SJCRH30 (cell line): Measurements from ENCODE around the gene EFR3B. TPM values are rescaled to one million over a fixed set of nuclear protein-coding genes. Genes with fewer than 3 reads are reported as not detected.
"Not testable (repeated sequence)": the region's sequence is repeated elsewhere in the genome, so short reads cannot be mapped to it uniquely, and the experiment has no call there.

Experiments used
- DNase-seq, 2 experiments: peaks; one replicate each; pipeline ENCODE4 v3.0.0-alpha.2; 2015 to 2020
- H3K27ac ChIP-seq: fragments of 250-450 bp; sonication (Bioruptor Pico); 2 replicates; pipeline ENCODE4 v1.5.1; 2020; ENCODE audit warnings: mild to moderate bottlenecking, moderate library complexity
- H3K27me3 ChIP-seq: fragments of 250-450 bp; sonication (Bioruptor Pico); 2 replicates; pipeline ENCODE4 v1.5.1; 2020; ENCODE audit warnings: mild to moderate bottlenecking, moderate library complexity
- H3K36me3 ChIP-seq: fragments of 250-450 bp; sonication (Bioruptor Pico); 2 replicates; pipeline ENCODE4 v1.5.1; 2020; ENCODE audit warnings: mild to moderate bottlenecking, moderate library complexity
- H3K4me1 ChIP-seq: fragments of 250-450 bp; sonication (Bioruptor Pico); 2 replicates; pipeline ENCODE4 v1.5.1; 2020; ENCODE audit warnings: mild to moderate bottlenecking, moderate library complexity
- H3K4me3 ChIP-seq: fragments of 250-450 bp; sonication (Bioruptor Pico); 2 replicates; pipeline ENCODE4 v1.5.1; 2020; ENCODE audit warnings: mild to moderate bottlenecking, moderate library complexity
- H3K9me3 ChIP-seq: fragments of 250-450 bp; sonication (Bioruptor Pico); replicated peaks from 2 replicates; pipeline ENCODE4 v1.5.1; 2020; ENCODE audit warnings: mild to moderate bottlenecking, moderate library complexity
- total RNA-seq: library from RNA; depleted of rRNA; stranded (reverse); fragments of >200 nt; shearing (Covaris generic); gene quantifications from 2 replicates; pipeline ENCODE4 v1.2.3, GENCODE V29; 2014

EFR3B gene
- total RNA-seq, 1 experiment from 2014 or later, result 4.2 TPM

DNA sequence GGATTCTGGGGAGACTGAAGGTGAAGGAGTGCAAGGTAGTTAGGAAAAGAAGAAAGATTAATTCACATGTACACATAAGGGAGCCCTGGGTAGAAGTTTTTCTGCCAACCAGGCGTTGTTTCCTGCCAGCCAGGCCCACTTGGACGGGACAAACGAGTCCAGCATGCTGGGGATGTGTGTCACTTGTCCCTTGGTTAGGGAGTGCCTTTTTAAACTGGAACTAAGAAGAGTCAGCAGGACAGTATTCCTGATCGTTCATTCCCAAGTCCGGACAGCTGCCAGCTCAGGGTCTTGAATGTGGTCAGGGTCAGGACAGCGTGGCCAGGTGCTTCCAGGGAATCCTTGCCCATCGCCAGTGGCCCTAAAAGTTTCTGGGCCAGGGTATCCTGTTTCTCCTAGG is 83.3 kb downstream of the EFR3B start:
- no peaks in the 10 kb centered on the region for H3K27me3 ChIP-seq
- no peak overlapping the region for H3K4me3 ChIP-seq
- DNase-seq, result peak in 1 of 2 experiments; percentile 22
- no peak overlapping the region for H3K27ac ChIP-seq
- no peaks in the 10 kb centered on the region for H3K36me3 ChIP-seq
- no peaks in the 10 kb centered on the region for H3K9me3 ChIP-seq
- H3K4me1 ChIP-seq, result no peaks in the 10 kb centered on the region

DNA sequence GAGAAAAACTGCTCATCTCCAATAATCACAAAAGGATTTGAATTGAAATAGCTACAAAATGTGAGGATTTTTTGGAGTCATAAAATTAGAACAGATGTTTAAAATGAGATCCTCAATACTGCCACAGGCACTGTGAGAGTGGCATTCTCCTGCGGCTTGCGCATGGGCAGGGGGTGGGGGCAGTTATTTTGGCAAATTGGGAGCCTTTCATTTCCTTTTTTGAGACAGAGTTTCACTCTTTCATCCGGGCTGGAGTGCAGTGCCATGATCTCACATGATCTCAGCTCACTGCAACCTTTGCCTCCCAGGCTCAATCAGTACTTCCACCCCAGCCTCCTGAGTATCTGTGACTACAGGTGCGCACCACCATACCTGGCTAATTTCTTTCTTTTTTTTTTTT is 84.1 kb downstream of the EFR3B start:
- Histone ChIP-seq H3K9me3 (no peaks in the 10 kb centered on the region), H3K27me3 (no peaks in the 10 kb centered on the region), H3K4me1 (no peaks in the 10 kb centered on the region), H3K36me3 (no peaks in the 10 kb centered on the region), H3K4me3 (no peak overlapping the region), H3K27ac (no peak overlapping the region)
- no peak for DNase-seq

GRCh38 chr2:25127071-25127470 is 85.2 kb downstream of the EFR3B start:
- not testable (repeated sequence) for H3K4me3 ChIP-seq, H3K4me1 ChIP-seq, H3K36me3 ChIP-seq, H3K27me3 ChIP-seq, DNase-seq, H3K9me3 ChIP-seq, H3K27ac ChIP-seq

- Histone ChIP-seq H3K36me3 (no peaks in the 10 kb centered on the region), H3K27ac (no peak overlapping the region), H3K27me3 (no peaks in the 10 kb centered on the region), H3K4me3 (no peak overlapping the region), H3K9me3 (no peaks in the 10 kb centered on the region), H3K4me1 (no peaks in the 10 kb centered on the region)
- DNase-seq, result no peak
Observed at GRCh38 chr2:25127646-25128045, 85.8 kb downstream of the EFR3B start.

GRCh38 chr2:25129901-25130520 is 88.1 kb downstream of the EFR3B start:
- Histone ChIP-seq H3K27ac (no peak overlapping the region), H3K27me3 (no peaks in the 10 kb centered on the region), H3K4me3 (no peak overlapping the region), H3K36me3 (no peaks in the 10 kb centered on the region), H3K4me1 (no peaks in the 10 kb centered on the region), H3K9me3 (no peaks in the 10 kb centered on the region)
- no peak for DNase-seq

DNA sequence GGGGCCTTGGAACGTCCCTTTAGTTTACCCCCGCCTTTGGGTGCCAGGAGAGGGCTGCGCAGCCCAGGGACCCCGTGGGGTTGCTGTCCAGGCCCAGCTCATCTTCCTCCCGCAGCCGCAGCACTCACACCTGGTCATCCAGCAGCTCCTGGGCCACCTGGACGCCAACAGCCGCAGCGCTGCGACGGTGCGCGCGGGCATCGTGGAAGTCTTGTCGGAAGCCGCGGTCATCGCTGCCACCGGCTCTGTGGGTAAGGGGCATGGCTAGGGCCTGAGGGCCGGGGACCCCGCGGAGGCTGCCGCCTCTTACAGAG is 89.3 kb downstream of the EFR3B start:
- no peak overlapping the region for H3K27ac ChIP-seq
- no peaks in the 10 kb centered on the region for H3K27me3 ChIP-seq
- H3K36me3 ChIP-seq, result no peaks in the 10 kb centered on the region
- no peaks in the 10 kb centered on the region for H3K4me1 ChIP-seq
- no peak overlapping the region for H3K4me3 ChIP-seq
- DNase-seq, result no peak
- H3K9me3 ChIP-seq, result no peaks in the 10 kb centered on the region

- H3K27ac ChIP-seq, result no peak overlapping the region
- no peaks in the 10 kb centered on the region for H3K27me3 ChIP-seq
- no peak overlapping the region for H3K4me3 ChIP-seq
Observed at GRCh38 chr2:25131567-25132298, 89.9 kb downstream of the EFR3B start.

DNA sequence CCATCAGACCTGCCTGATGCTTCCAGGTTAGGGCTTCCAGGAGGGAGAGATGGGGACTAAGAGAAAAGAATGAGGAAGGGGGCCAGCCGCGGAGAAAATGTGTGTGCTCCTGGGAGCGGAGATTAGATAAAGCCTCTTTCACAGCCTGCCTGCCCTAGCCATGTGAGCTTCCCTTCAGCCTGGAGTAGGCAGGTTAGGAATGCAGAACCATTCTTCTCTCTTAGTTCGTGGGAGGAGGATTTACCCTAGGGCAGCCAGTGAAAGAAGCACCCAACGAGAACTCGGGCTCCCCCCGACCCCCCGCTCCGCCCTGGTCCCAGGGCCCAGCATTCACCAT is 90.4 kb downstream of the EFR3B start:
- Histone ChIP-seq H3K27ac (no peak overlapping the region), H3K4me1 (no peaks in the 10 kb centered on the region), H3K36me3 (no peaks in the 10 kb centered on the region), H3K27me3 (no peaks in the 10 kb centered on the region), H3K9me3 (no peaks in the 10 kb centered on the region), H3K4me3 (no peak overlapping the region)
- DNase-seq, result no peak

More at GRCh38 chr2:25131567-25132298, 89.9 kb downstream of the EFR3B start:
- no peaks in the 10 kb centered on the region for H3K4me1 ChIP-seq
- no peaks in the 10 kb centered on the region for H3K36me3 ChIP-seq
- DNase-seq, result no peak
- no peaks in the 10 kb centered on the region for H3K9me3 ChIP-seq

DNA sequence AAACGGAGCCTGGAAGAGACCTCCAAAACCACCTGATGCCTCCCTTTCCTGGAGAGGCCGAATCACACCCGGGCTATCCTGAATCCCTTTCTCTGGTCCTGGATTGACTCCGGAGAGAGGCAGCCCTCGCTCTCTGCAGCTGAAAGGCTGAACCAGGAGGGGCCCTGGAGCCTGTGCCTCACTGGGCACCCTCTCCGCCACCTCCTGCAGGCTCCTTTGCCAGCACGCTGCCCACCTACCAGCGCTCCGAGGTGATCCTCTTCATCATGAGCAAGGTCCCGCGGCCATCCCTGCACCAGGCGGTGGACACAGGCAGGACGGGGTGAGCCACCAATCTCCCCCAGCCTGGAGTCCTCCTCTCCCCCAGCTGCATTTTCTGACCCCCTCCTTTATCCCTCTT is 90.8 kb downstream of the EFR3B start:
- no peaks in the 10 kb centered on the region for H3K9me3 ChIP-seq
- no peak overlapping the region for H3K27ac ChIP-seq
- H3K36me3 ChIP-seq, result no peaks in the 10 kb centered on the region
- no peaks in the 10 kb centered on the region for H3K4me1 ChIP-seq
- H3K4me3 ChIP-seq, result no peak overlapping the region
- no peaks in the 10 kb centered on the region for H3K27me3 ChIP-seq
- no peak for DNase-seq

GRCh38 chr2:25140535-25140934 is 98.7 kb downstream of the EFR3B start:
- not testable (repeated sequence) for H3K27ac ChIP-seq, H3K27me3 ChIP-seq, H3K36me3 ChIP-seq, H3K4me1 ChIP-seq, H3K9me3 ChIP-seq, DNase-seq, H3K4me3 ChIP-seq

DNA sequence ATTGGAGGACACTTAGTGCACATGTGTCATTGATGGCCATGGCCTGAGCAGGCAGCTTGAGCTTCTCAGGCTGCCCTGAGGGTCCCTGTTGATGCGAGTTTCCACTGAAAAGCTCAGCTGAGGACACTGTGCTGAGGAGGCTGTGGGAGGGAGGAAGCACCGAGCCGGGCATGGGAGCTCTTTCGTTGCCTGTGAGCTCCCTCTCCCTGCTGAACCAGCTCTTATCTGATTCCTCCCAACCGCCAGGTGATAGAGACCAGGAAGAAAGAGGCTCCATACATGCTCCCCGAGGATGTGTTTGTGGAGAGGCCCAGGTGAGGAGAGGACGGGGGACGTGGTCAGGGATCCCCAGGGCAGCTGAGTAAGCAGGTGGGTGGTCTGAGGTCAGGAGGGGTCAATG is 99.2 kb downstream of the EFR3B start:
- no peak overlapping the region for H3K27ac ChIP-seq
- no peaks in the 10 kb centered on the region for H3K36me3 ChIP-seq
- no peak for DNase-seq
- no peak overlapping the region for H3K4me3 ChIP-seq
- no peaks in the 10 kb centered on the region for H3K27me3 ChIP-seq
- H3K4me1 ChIP-seq, result no peaks in the 10 kb centered on the region
- H3K9me3 ChIP-seq, result 0 out of 2 replicates have a peak, but pooled peaks cover 3% of the 10 kb centered on the region

GRCh38 chr2:25145803-25146202 is 103.9 kb downstream of the EFR3B start:
- DNase-seq, result no peak
- Histone ChIP-seq H3K27me3 (no peaks in the 10 kb centered on the region), H3K4me1 (no peaks in the 10 kb centered on the region), H3K27ac (no peak overlapping the region), H3K36me3 (no peaks in the 10 kb centered on the region), H3K9me3 (no peaks in the 10 kb centered on the region), H3K4me3 (no peak overlapping the region)

GRCh38 chr2:25146896-25147295 is 105.0 kb downstream of the EFR3B start:
- Histone ChIP-seq H3K36me3 (no peaks in the 10 kb centered on the region), H3K4me3 (no peak overlapping the region), H3K9me3 (no peaks in the 10 kb centered on the region), H3K27ac (no peak overlapping the region), H3K4me1 (peaks cover 9% of the 10 kb centered on the region), H3K27me3 (no peaks in the 10 kb centered on the region)
- DNase-seq, result no peak

DNA sequence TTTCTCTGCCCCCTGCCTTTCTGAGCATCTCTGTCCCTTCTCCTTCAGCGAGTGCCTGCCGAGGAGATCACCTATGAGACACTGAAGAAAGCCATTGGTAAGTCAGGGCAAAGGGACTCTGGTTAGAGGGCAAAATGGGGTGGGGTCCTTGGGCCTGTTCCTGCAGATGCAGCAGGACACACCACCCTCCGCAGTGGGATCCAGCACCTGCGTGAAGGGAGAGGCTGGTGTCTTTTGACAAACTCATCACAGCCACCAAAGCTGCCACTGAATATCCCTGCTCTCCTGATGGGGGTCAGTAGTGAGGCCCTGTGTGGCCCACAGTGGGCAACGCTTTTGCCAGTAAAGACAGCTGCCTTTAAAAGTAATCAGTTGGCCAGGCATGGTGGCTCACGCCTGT is 107.8 kb downstream of the EFR3B start:
- H3K36me3 ChIP-seq, result no peaks in the 10 kb centered on the region
- H3K4me3 ChIP-seq, result no peak overlapping the region
- H3K4me1 ChIP-seq, result peaks cover 15% of the 10 kb centered on the region
- H3K27ac ChIP-seq, result no peak overlapping the region
- no peaks in the 10 kb centered on the region for H3K9me3 ChIP-seq
- DNase-seq, result no peak
- no peaks in the 10 kb centered on the region for H3K27me3 ChIP-seq

DNA sequence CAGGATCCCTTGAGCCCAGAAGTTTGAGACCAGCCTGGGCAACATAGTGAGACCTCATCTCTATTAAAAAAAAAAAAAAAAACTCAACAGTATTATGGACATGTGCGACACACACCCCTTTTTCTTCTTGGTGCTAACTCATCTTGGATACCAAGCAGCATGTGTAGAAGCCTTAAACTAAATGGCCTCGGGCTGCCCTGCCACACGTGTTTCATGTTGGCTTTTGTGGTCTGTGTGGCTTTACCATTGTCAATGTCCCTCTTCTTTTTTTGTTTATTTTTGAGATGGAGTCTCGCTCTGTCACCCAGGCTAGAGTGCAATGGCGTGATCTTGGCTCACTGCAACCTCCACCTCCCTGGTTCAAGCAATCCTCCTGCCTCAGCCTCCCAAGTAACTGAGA is 109.1 kb downstream of the EFR3B start:
- H3K9me3 ChIP-seq, H3K27ac ChIP-seq: not testable (repeated sequence)

DNA sequence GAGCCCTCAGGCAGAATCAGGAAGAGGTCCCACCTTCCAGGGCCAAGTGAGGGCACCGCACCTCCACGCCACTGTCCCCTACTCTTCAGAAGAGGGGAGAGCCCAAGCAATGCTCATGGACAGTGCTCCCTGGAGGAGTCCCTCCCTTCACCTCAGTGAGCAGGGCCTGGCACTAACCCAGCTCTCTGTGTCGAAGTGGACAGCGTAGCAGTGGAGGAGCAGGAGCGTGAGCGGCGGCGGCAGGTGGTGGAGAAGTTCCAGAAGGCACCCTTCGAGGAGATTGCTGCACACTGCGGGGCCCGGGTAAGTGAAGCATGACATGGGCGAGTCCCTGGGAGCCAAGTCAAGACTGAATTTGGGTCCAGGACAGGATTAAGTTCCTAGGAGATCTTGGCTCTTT is 109.8 kb downstream of the EFR3B start:
- peak; percentile 96 to 97 for DNase-seq
- Histone ChIP-seq H3K4me3 (peak overlapping the region; percentile 8; the same call in 1 of the 2 replicates), H3K4me1 (peaks cover 15% of the 10 kb centered on the region), H3K27ac (peak overlapping the region; percentile 33), H3K36me3 (no peaks in the 10 kb centered on the region), H3K9me3 (no peaks in the 10 kb centered on the region), H3K27me3 (no peaks in the 10 kb centered on the region)

More for the DNA sequence above, 109.1 kb downstream of the EFR3B start:
- H3K4me3 ChIP-seq, H3K27me3 ChIP-seq, H3K36me3 ChIP-seq: not testable (repeated sequence)
- H3K4me1 ChIP-seq, result peaks cover 15% of the 10 kb centered on the region
- peak in 1 of 2 experiments; percentile 48 for DNase-seq
